D721Med (cell line): ENCODE results near the gene SMIM5.
A peak's percentile ranks its signal among the peaks of the same experiment; 100 is the strongest.

Experiments
- DNase-seq: peaks from one replicate; pipeline ENCODE4 v3.0.0; 2011; ENCODE audit warnings: low spot score; ENCODE audit not compliant: insufficient read length
- FAIRE-seq: peaks from 2 replicates; lab custom pipeline; 2011; peaks lifted over from hg19 to GRCh38; lab: Jason Lieb, UNC
- TF ChIP-seq, protein P1 (sequence below): IDR thresholded peaks from 2 replicates; pipeline ENCODE4 v1.5.1; 2012; ENCODE audit warnings: mild to moderate bottlenecking, control low read depth; ENCODE audit not compliant: insufficient read depth; ENCODE audit errors: missing control alignments

Gene SMIM5

DNA sequence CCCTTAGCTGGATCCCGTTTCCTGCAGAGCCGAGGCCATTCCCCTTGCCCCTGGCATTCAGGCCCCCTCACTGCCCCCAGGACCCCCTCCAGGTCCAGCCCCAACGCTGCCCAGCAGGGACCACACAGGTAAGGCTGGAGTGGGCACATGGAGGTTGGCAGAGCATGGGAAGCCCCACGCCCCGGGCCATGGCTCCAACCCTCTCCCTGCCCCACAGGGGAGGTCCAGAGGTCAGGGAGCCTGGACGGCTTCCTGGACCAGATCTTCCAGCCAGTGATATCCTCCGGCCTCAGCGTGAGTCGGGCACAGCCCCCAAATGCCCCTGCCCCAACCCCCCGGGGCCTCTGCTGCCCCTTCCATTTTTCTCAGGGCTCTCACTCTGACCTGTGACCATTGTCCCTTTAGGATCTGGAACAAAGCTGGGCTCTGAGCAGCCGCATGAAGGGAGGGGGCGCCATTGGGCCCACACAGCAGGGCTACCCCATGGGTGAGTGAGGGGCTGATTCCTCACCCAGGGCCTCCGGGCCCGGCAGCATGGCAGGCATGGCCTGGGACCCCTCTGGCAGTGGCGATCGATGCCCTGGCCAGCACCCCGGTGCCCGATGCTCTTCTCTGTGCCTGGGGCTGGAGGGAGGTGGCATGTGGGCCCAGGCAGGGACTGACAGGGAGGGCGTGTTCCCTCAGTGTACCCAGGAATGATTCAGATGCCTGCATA is 18.5 kb upstream of the SMIM5 start:
- DNase-seq (no peak), FAIRE-seq (no peak)
- TF ChIP-seq, protein P1, sequence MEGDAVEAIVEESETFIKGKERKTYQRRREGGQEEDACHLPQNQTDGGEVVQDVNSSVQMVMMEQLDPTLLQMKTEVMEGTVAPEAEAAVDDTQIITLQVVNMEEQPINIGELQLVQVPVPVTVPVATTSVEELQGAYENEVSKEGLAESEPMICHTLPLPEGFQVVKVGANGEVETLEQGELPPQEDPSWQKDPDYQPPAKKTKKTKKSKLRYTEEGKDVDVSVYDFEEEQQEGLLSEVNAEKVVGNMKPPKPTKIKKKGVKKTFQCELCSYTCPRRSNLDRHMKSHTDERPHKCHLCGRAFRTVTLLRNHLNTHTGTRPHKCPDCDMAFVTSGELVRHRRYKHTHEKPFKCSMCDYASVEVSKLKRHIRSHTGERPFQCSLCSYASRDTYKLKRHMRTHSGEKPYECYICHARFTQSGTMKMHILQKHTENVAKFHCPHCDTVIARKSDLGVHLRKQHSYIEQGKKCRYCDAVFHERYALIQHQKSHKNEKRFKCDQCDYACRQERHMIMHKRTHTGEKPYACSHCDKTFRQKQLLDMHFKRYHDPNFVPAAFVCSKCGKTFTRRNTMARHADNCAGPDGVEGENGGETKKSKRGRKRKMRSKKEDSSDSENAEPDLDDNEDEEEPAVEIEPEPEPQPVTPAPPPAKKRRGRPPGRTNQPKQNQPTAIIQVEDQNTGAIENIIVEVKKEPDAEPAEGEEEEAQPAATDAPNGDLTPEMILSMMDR = no peak

DNA sequence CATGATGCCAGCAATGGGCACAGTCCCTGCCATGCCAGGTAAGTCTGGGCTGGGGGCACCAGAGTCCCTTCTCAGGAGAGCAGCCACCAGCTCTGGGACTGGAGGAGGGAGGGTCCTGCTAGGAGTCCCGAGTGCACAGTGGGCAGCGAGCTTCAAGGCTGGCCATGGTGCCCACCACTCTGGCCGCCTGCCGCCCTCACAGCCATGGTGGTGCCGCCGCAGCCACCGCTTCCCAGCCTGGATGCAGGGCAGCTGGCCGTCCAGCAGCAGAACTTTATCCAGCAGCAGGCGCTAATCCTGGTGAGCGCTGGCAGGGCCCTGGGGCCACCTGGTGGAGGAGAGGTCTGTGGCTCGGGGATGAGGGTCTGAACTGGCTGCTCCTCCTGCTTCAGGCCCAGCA is 17.9 kb upstream of the SMIM5 start:
- DNase-seq (no peak), FAIRE-seq (no peak)
- TF ChIP-seq, protein P1 = no peak

DNA sequence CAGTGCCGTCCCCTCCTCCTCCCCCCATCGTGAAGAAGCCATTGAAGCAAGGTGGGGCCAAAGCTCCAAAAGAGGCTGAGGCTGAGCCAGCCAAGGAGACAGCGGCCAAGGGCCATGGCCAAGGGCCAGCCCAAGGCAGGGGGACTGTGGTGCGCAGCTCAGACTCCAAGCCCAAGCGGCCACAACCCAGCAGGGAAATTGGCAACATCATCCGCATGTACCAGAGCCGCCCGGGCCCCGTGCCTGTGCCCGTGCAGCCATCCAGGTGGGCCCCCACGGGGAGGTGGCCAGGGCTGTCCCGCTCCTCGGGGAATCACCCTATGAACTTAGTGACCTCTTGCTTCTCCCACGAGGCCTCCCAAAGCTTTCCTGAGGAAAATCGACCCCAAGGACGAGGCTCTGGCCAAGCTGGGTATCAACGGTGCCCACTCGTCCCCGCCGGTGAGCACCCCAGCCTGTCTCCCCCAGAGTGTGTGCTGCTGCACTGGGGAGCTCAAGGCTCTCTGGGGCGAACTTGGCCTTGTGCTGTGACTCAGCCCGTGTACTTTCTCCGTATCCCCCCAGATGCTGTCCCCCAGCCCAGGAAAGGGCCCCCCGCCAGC is 16.6 kb upstream of the SMIM5 start:
- no peak for DNase-seq
- FAIRE-seq = no peak
- TF ChIP-seq, protein P1 = no peak

DNA sequence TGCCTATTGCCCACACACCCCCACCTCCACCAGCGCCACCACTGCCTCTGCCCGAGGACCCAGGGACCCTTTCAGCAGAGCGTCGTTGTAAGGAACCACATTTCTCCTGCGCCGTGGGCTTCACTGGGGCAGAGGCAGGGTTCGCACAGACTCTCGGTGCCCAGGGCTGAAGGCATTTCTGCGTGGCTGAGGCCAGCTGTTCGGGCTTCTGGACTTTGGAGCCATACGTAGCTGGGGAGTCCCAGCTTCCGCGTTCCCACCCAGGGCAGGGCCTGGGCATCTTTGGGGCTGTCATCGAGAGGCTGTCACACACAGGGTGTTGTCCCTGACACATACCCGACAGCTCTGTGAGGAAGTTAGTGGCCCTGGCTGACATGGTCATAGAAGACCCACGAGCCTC is 16.0 kb upstream of the SMIM5 start:
- TF ChIP-seq, protein P1 = no peak
- DNase-seq (no peak), FAIRE-seq (no peak)

DNA sequence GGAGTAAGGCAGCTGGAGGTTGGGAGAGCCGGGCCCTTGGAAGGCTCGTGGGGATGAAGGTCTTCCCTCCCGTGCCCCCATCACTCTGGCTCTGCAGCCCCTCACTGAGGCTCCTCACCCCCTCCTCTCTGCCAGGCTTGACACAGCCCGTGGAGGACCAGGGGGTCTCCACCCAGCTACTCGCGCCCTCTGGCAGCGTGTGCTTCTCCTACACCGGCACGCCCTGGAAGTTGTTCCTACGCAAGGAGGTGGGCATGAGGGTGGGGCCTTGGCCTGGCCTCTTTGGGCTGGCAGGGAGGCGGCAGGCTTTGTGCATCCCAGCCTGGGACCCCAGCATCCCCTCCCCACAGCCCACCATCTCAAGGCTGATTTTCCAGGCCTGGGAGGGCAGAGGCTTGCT is 15.6 kb upstream of the SMIM5 start:
- FAIRE-seq (no peak), DNase-seq (no peak)
- TF ChIP-seq, protein P1 = no peak

DNA sequence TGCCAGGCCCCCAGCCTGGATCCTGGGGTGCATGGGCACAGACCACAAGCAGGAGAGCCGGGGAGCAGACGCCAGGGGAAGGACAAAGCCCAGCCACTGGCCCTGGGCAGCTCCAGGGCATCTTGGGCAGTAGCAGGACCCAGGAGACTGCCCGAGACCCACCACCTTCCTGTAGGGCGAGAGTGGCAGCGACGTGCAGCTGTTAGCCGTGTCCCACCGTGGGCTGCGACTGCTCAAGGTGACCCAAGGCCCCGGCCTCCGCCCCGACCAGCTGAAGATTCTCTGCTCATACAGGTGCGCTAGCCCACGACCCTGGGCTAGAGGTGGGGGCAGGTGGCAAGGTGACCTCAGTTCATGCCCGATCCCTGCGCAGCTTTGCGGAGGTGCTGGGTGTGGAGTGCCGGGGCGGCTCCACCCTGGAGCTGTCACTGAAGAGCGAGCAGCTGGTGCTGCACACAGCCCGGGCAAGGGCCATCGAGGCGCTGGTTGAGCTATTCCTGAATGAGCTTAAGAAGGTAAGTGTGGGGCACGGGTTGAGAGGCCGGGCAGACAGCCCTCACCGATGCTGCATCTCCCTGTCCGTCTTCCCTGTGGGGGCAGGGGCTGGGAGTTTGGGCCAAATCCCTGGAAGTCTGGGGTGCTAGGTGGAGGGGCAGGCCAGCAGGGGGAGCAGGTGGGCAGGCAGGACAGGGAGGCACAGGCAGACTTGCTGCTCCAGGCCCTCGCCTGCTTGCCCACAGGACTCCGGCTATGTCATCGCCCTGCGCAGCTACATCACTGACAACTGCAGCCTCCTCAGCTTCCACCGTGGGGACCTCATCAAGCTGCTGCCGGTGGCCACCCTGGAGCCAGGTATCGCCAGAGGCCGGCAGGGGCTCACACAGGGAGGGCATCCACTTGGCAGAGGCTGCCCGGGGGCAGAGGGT is 13.5 kb upstream of the SMIM5 start:
- DNase-seq = peak; percentile 78
- no peak for FAIRE-seq
- TF ChIP-seq, protein P1 = peak; percentile 41
